ENCODE data around the gene TNFAIP2. TPM values are rescaled to one million over a fixed set of nuclear protein-coding genes. Genes with fewer than 3 reads are reported as not detected.
A peak's percentile ranks its signal among the peaks of the same experiment; 100 is the strongest.

Gene TNFAIP2
- total RNA-seq, 4 donors from 2014 or later, result 25.1 to 76.3 (median 52.7) TPM

- in situ Hi-C loops (cut with MboI; ENCODE audit: low pct_ligation_motif_present in 1 of 4, low pct_unique_long_range_greater_than_20kb in 1 of 4, low sequenced_read_pairs in 3 of 4), result no loop called here
- H3K36me3 ChIP-seq, result no peaks in the 10 kb centered on the region
- no peak overlapping the region for H3K4me3 ChIP-seq
- WGBS, 2 donors (ENCODE audit: low coverage in 1 of 2), result 72% methylated on average over 12 of the region's 14 CpGs; no CpG with 5 or more reads in 1 of the 2 donors
- H3K4me1 ChIP-seq, result peaks cover 4 to 53% (median 26%) of the 10 kb centered on the region in 4 donors
- H3K27me3 ChIP-seq, result no peaks in the 10 kb centered on the region
- no peak for TF ChIP-seq CTCF (IDR thresholded peaks at IDR 0.05)
- no peak for TF ChIP-seq EP300 (IDR thresholded peaks at IDR 0.05; ENCODE audit: low read depth)
- TF ChIP-seq POLR2A (IDR thresholded peaks at IDR 0.05), result no peak
- no peak for TF ChIP-seq POLR2AphosphoS5 (IDR thresholded peaks at IDR 0.05)
- DNase-seq, result peak; percentile 67
- intact Hi-C loops (cut with DNase I; ENCODE audit: low total_unique reads), result no loop called here
- peak overlapping the region; percentile 60 to 78 (median 66) for H3K27ac ChIP-seq
- H3K9me3 ChIP-seq, result no peaks in the 10 kb centered on the region
Measured at GRCh38 chr14:103110681-103111231, 12.5 kb upstream of the TNFAIP2 start.

DNA sequence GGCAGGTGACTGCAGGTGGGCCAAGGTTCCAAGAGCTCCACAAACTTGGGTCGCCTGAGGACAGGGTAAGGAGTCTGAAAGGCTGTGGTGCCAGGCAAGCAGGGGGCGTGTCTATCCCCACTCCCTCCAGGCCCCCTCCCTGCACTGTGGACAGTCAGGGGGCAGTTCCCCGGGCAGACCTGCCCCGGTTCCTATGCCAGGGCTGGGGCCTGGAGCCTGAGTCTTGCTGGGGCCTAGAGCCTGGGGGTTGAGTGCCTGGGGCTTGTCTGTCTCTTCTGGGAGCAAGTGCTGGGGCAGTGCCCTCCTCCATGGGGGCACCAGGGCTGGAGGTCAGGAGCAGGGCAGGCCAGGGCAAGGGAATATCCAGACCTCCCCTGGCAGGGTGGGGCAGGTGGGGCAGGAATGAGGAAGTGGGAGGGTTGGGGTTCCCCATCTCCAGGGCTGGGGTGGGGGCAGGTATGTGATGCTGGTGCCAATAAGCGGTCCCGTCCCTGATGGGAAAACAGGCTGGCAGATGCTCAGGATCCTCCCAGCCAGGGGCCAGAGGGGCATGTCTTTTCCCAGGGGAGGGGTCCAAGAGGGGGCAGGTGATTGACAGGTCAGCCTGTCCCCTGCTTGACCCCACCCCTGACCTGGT lies 11.9 kb upstream of the TNFAIP2 start:
- intact Hi-C loops (cut with DNase I; ENCODE audit: low total_unique reads), result no loop called here
- no peak for TF ChIP-seq CTCF (IDR thresholded peaks at IDR 0.05)
- no peak for TF ChIP-seq POLR2AphosphoS5 (IDR thresholded peaks at IDR 0.05)
- TF ChIP-seq EP300 (IDR thresholded peaks at IDR 0.05; ENCODE audit: low read depth), result no peak
- no peak for TF ChIP-seq POLR2A (IDR thresholded peaks at IDR 0.05)
- Histone ChIP-seq H3K36me3 (no peaks in the 10 kb centered on the region), H3K9me3 (no peaks in the 10 kb centered on the region), H3K4me3 (no peak overlapping the region), H3K27me3 (no peaks in the 10 kb centered on the region), H3K27ac (peak overlapping the region; percentile 60 to 78 (median 66)), H3K4me1 (peaks cover 4 to 53% (median 26%) of the 10 kb centered on the region in 4 donors)
- 74% methylated on average over 5 of the region's 6 CpGs; no CpG with 5 or more reads in 1 of the 2 donors for WGBS, 2 donors (ENCODE audit: low coverage in 1 of 2)
- no peak for DNase-seq
- in situ Hi-C loops (cut with MboI; ENCODE audit: low pct_ligation_motif_present in 1 of 4, low pct_unique_long_range_greater_than_20kb in 1 of 4, low sequenced_read_pairs in 3 of 4), result no loop called here

DNA sequence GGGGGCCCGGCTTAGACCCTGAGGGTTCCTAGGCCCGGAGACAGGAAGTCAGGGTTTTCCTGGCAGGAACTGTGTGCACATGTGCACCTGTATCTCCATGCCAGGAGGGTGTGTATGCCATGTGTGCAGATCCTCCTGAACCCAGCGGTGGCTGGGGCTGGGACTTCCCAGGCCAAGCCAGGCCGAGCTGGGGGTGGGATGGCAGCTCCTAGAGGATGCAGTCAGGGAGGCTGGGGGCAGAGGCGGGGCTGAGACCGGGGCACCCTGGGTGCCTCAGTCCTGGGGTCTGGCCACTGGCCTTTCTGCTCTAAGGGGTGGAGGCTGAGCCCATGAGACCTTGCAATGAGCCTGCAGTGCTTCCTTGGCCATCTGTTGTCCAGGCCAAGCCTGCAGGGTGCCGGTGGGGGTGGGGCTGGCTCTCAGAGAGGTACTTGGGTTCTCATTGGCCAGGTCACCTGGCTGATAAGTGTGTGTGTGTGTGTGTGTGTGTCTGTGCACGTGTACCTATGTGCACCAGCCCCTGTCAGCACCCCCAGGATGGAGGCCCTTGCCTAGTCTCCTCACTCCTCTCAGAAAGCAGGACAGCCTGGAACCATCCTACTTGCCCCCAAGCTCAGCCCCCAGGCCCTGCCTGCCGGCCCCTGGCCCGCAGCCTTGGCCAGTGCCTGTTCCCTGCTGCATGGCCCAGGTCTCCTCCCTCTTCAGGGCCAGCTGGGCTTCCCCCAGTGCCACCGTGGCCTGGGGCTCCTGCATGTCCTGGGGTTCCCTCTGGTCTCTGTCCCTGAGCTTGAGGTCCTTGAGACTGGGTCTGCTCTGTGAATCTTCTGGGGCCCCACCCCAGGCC lies 10.6 kb upstream of the TNFAIP2 start:
- no peak for DNase-seq
- Histone ChIP-seq H3K4me3 (no peak overlapping the region), H3K27me3 (no peaks in the 10 kb centered on the region), H3K4me1 (peaks cover 4 to 53% (median 26%) of the 10 kb centered on the region in 4 donors), H3K9me3 (no peaks in the 10 kb centered on the region), H3K27ac (peak overlapping the region in 1 of 4 donors; percentile 78), H3K36me3 (no peaks in the 10 kb centered on the region)
- 67% methylated on average over 11 of the region's 11 CpGs; no CpG with 5 or more reads in 1 of the 2 donors for WGBS, 2 donors (ENCODE audit: low coverage in 1 of 2)
- in situ Hi-C loops (cut with MboI; ENCODE audit: low pct_ligation_motif_present in 1 of 4, low pct_unique_long_range_greater_than_20kb in 1 of 4, low sequenced_read_pairs in 3 of 4) (no loop called here), intact Hi-C loops (cut with DNase I; ENCODE audit: low total_unique reads) (no loop called here)
- no peak for TF ChIP-seq POLR2AphosphoS5 (IDR thresholded peaks at IDR 0.05)
- TF ChIP-seq CTCF (IDR thresholded peaks at IDR 0.05), result no peak
- no peak for TF ChIP-seq POLR2A (IDR thresholded peaks at IDR 0.05)
- TF ChIP-seq EP300 (IDR thresholded peaks at IDR 0.05; ENCODE audit: low read depth), result no peak

GRCh38 chr14:103113303-103113702 lies 10.0 kb upstream of the TNFAIP2 start:
- in situ Hi-C loops (cut with MboI; ENCODE audit: low pct_ligation_motif_present in 1 of 4, low pct_unique_long_range_greater_than_20kb in 1 of 4, low sequenced_read_pairs in 3 of 4), result no loop called here
- intact Hi-C loops (cut with DNase I; ENCODE audit: low total_unique reads), result no loop called here
- Histone ChIP-seq H3K4me1 (peaks cover 6 to 56% (median 27%) of the 10 kb centered on the region in 4 donors), H3K27ac (peak overlapping the region in 1 of 4 donors; percentile 78), H3K9me3 (no peaks in the 10 kb centered on the region), H3K4me3 (no peak overlapping the region), H3K27me3 (no peaks in the 10 kb centered on the region), H3K36me3 (no peaks in the 10 kb centered on the region)
- no peak for DNase-seq
- TF ChIP-seq EP300 (IDR thresholded peaks at IDR 0.05; ENCODE audit: low read depth) (no peak), POLR2AphosphoS5 (IDR thresholded peaks at IDR 0.05) (no peak), POLR2A (IDR thresholded peaks at IDR 0.05) (no peak), CTCF (IDR thresholded peaks at IDR 0.05) (no peak)
- 84% methylated on average over 5 of the region's 5 CpGs; no CpG with 5 or more reads in 1 of the 2 donors for WGBS, 2 donors (ENCODE audit: low coverage in 1 of 2)

Data from transverse colon (tissue), 4 donors.